Measurements from ENCODE around the gene WNK1.
A peak's percentile ranks its signal among the peaks of the same experiment; 100 is the strongest.
"Not testable (repeated sequence)": the region's sequence is repeated elsewhere in the genome, so short reads cannot be mapped to it uniquely, and the experiment has no call there.

The WNK1 gene

DNA sequence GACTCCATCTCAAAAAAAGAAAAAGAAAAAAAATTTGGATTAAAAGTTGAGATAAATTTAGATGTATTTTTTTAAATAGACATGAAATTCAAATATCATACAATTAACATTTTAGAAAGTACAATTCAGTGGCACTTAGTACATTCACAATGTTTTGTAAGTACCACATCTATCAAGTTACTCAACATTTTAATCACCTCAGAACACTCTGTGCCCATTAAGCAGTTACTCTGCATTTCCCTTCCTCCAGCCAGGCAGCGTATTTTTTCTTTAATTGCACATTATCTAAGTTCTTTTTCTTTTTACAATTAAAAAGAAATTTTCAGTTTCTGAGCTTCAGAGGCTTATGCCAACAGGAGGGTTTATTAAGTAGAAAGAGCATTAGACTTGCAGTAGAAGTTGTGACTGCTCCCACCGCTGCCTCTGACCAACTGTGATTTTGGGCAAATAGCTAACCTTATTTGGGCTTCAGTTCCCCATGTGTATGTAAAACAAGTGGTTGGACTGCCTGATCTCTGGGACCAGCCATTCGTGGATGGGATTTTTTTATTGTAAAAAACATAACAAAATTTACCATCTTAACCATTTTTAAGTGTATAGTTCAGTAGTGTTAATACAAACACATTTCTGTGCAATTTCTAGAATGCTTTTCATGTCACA lies 65.7 kb downstream of the WNK1 start:
- no peak for DNase-seq (ENCODE audit: low read depth)

DNA sequence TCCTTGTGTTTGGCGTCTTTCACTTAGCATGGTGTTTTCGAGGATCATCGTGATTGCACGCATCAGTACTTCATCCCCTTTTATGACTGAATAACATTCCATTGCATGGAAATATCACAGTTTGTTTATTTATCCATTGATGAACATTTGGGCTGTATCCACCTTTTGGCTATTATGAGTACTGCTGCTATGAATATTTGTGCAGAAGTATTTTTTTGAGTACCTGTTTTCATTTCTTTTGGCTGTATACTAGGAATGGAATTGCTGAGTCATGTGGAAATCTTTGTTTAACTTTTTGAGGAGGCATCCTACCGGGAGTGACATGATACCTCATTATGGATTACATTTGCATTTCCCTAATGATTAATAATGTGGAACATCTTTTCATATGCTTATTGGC lies 66.4 kb downstream of the WNK1 start:
- DNase-seq (ENCODE audit: low read depth): no peak

DNA sequence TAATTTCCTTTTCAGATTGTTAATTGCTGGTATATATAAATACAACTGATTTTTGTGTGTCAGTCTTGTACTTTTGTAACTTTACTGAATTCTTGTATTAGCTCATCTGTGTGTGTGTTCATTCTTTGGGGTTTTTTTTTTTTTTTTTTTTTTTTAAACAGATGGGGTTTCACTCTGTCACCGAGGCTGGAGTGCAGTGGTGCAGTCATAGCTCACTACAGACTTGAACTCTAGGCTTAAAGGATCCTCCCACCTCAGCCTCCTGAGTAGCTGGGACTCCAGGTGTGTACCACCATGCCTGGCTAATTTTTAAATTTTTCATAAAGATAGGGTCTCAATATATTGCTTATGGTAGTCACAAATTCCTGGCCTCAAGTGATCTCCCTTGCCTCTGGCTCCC lies 68.0 kb downstream of the WNK1 start:
- no peak for DNase-seq (ENCODE audit: low read depth)

DNA sequence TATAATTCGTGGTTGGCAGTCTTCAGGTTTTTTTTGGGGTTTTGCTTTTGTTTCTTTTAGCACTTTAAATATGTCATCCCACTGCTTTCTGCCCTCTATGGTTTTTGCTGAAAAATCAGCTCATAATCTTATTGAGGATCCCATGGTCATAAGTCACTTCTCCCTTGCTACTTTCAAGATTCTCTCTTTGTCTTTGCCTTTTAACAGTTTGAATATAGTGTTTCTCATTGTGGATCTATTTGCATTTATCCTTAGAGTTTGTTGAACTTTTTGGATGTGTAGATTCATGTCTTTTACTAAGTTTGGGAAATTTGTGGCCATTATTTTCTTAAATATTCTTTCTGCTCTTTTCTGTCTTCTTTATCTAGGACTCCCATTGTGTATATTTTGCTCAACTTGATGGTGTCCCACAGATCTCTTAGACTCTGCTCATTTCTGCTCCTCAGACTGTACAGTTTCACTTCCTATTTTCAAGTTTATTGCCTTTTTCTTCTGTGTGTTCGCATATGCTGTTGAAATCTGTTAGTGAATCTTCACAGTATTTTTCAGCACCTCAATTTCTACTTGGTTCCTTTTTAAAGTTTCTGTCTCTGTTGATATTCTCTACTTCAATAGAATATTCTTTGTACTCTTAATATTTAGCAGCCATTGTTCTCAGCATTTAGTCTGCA lies 70.8 kb downstream of the WNK1 start:
- DNase-seq (ENCODE audit: low read depth): no peak

DNA sequence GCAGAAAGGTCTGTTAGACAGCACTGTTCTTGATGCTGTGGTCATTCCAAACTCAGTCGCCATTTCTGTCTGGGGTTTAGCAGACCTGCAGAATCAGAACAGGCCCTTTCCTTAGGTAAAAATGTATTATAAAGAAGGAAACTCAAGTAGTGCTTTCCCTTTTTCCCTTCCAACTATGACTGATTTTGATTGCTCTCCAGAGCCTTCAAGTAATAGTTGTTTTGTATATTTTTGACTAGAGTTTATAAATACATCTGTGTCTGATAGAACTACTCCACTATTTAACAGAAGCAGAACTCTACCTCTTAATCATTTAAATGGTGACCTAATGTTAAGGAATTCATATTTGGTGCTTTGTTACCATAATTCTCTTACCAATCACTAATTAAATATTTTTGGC lies 74.0 kb downstream of the WNK1 start:
- DNase-seq (ENCODE audit: low read depth): no peak

DNA sequence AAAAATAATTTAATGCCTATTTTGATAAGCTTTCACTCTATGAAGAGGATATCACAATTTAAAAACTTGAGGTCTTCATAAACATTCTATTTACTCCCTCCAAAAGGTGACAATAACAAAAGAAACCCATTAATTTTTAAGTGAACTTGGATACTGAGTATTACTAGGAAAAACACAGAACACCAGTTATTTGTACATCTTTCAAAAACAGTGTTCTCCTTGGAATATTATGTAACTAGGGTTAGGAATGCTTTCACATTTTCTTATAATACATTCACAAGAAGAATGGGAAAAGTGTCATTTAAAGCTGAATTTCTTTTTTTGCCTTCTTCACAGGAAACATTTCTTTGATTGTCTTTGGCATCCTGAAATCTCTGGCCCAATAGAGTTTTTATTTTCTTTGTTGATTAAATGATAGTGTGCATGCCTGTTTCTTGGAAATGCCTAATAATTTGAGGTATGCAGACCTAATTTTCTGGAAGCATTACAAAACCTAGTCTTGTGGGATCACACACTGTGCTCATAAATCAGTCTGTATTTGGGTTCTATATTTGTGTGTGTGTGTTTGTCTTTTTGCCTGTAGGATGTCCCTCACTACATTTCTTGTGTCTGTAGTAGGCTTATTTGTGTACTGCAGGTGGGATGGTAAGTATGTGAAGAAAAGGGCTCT lies 76.5 kb downstream of the WNK1 start:
- no peak for DNase-seq (ENCODE audit: low read depth)

DNA sequence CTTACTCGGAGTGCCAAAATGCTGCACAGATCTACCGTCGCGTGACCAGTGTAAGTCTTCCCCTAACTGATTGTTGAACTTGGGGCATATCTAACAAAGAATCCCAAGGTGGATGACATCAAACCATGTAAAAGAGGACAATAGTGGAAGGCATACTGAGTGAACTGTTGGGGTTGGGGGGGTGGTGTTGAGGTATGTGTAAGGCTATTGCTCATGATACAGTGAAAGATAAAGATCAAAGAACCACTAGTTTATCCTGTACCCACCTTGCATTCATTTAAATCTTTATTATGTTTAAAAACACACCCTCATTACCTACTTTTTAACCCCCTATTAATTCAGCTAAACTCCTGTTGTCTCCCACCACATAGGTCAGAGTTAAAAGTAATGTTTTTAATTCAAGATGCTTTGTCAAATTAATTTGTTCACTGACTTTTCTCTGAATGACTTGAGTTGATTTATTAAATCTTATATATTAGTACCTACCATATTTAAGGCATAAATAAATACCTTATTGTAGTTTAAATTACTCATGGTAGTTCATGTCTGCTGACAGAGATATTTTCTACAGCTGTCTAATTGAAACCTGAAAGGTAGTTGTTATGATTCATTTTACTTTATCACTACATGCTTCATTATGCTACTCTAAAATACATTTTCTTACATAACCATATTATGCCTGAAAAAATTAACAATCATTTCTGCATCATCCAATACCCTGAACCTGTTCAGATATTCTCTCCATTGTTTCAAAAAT lies 77.9 kb downstream of the WNK1 start:
- no peak for DNase-seq (ENCODE audit: low read depth)

DNA sequence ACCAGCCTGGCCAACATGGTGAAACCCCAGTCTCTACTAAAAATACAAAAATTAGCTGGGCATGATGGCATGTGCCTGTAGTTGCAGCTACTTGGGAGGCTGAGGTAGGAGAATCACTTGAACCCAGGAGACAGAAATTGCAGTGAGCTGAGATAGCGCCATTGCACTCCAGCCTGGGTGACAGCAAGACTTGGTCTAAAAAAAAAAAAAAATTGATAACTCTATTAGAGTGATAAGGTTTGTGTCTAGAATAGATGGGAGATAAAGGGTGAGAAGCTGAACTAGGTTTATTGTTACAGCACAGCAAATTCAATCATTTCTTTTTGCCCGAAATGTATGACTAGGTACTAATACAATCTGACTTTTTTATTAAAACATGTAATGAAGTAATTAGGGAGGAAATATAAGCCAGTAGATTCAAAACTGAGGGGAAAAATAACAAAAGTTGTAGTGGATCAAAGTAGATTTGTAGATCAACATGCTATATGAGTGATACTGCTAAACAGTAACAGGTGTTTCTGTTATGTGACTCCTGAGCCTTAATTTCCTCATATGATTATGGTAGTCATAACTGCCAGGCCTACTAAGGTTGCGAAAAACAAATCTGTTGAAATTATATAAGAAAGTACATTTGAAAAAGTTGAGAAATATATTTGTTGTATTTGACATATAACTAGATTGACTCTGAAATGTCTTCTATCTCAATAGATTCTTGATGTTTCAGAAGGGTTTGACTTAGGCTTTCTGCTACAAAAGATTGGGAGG lies 83.6 kb downstream of the WNK1 start:
- no peak for DNase-seq (ENCODE audit: low read depth)

DNA sequence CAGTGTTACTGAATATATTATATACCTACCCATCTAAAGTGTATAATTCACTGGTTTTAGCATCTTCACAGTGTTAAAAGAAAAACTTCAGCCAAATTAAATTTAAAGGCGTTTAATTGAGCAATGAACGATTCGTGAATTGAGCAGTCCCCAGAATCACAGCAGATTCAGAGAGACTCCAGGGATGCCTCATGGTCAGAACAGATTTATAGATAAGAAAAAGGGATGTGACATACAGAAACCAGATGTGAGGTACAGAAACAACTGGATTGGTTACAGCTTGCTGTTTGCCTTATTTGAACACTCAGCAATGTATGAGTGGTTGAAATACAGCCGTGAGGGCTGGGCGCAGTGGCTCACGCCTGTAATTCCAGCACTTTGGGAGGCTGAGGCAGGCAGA lies 84.6 kb downstream of the WNK1 start:
- no peak for DNase-seq (ENCODE audit: low read depth)

DNA sequence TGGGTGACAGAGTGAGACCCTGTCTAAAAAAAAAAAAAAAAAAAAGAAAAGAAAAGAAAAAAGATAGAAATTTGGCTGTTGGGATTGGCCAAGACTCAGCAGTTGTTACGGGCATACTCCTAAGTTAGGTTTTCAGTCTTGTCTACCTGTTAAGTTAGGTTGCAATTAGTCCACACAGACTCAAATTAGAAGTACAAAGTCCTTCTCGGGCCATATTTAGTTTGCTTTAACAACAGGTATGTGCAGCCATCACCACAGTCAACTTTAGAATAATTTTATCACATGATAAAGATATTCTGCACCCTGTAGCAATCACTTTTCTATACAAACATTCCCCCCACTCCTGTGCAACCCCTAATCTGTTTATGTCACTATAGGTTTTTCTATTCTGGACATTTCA lies 85.2 kb downstream of the WNK1 start:
- no peak for DNase-seq (ENCODE audit: low read depth)

DNA sequence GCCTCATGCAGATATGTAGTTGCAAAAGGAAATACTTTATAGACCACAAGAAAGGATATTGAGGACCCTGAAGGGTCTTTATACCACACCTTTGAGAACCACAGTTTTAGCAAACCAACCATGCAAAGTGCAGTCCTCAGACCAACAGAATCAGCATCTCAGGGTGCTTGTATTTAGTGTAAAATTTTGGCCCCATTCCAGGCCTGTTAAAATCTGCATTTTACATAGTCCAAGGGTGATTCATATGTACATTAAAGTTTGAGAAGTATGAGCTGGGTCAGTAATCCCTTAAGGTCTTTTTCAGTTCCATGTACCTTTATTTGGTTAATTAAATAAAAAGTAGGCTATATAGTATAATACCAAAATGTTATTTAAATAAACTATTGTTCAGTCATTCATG lies 91.2 kb downstream of the WNK1 start:
- no peak for DNase-seq (ENCODE audit: low read depth)

DNA sequence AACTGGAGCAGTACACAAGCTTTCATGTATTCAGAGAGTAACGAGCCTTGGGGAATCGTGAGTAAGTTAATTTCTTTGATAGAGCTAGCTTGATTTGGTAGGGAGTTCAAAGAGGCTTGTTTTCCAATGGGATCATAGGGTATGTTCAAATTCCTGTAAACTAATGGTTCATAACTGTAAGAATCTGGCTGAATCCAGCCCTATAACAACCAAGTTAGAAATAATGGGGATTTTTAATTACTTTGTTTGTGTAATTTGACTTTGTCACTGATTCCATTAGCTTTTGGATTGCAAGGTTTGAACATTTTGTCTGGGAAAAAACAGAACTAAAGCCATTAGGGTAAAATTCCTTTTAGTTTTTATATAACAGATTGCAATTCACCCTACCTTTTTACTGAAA lies 94.0 kb downstream of the WNK1 start:
- DNase-seq (ENCODE audit: low read depth): no peak

DNA sequence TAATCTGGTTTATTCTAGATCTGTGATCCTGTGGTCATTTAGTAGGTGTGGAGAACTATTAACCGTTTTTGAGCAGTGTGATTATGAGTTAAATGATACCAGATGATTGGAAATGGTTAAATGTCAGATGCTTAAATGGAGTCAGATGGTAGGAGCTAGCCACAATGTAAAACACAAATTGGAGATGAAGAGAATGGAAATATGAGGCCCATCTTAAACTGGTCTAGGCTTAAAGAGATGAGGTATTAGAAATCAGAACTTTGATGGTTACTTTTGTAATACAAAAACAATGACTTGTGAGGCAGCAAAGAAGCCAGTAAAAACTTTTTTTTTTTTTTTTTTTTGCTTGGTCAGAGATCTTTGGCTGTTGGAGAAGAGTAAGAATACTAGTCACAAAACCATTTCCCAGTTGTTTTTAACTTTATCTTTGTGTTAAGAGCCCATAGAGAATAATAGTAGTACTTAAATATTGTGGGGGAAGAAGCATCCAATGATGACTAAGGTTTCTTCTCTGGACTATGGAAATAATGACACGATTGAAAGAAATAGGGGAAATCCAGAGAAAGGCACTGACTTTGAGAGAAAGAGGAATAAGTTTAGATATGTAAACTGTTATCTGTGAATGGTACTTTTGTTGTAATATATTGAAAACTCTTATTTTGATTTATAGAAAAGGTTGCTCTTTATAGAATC lies 95.9 kb downstream of the WNK1 start:
- no peak for DNase-seq (ENCODE audit: low read depth)

DNA sequence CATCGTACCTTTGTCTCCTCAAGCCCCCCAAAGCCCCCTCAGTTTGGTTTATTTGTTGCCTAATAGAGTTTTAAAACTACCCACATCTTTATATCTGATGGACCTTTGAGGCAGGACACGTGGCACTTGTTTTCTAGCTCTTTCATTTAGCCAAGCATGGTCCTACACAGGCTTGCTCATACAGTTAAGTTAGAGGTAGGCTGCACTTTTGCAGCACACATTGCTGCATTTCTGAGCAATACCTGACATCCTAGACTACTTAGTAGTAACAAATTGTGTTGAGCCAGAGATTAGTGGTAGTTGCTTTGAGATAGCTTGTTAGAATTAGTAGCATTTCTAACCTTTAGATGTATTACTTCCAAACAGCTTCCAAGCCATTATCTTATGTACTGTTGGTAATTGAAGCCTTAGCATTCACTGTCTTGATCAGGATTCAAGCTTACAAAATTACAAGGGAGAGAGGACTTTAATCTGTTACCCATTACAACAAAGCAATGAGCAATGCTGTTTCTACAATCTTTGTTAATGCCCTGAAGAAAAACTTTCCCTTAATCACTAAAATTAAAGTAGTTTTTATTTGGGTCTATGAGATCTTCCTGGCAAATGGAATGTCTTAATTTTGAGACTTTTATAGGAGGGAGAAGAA lies 96.6 kb downstream of the WNK1 start:
- DNase-seq (ENCODE audit: low read depth): no peak

DNA sequence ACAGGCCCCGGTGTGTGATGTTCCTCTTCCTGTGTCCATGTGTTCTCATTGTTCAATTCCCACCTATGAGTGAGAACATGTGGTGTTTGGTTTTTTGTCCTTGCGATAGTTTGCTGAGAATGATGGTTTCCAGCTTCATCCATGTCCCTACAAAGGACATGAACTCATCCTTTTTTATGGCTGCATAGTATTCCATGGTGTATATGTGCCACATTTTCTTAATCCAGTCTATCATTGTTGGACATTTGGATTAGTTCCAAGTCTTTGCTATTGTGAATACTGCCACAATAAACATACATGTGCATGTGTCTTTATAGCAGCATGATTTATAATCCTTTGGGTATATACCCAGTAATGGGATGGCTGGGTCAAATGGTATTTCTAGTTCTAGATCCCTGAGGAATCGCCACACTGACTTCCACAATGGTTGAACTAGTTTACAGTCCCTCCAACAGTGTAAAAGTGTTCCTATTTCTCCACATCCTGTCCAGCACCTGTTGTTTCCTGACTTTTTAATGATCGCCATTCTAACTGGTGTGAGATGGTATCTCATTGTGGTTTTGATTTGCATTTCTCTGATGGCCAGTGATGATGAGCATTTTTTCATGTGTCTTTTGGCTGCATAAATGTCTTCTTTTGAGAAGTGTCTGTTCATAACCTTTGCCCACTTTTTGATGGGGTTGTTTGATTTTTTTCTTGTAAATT lies 97.5 kb downstream of the WNK1 start:
- DNase-seq (ENCODE audit: low read depth): not testable (repeated sequence)

DNA sequence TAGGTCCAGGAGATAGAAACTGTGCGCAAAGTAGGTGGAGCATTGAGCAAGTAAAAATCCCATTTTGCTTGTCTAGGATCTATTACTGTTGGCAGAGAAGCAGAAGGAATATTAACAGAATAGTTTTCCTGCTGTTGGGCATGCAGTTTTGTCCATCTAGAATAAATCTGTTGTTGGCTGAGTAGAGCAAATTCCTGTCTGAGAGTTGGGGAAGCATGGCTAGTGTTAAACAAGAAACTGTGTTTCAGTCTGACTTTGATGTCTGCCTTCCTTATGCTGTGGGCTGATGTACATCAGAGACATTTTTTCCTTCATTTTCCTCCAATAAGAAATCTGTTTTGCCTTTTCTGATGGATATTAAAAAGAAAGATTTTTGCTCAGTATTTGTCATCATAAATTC lies 99.0 kb downstream of the WNK1 start:
- DNase-seq (ENCODE audit: low read depth): no peak

DNA sequence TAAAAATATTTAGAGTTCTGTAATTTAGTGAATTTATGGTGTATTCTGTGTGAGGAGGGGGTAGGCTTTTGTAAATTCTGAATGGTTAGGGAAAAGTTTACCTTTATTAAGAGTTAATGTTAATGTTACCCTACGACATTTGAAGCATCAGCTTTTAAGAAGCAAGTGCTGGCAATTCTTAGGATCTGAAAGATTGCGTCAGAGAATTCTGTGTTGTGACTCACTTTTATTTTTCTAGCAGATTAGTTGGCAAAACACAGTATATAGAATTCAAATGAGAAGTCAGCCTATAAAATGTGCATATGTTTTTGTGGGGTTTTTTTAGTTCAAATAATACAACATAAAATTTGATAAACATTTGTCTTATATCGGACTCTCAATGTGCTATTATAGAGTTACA lies 99.5 kb downstream of the WNK1 start:
- peak; percentile 33 for DNase-seq (ENCODE audit: low read depth)

DNA sequence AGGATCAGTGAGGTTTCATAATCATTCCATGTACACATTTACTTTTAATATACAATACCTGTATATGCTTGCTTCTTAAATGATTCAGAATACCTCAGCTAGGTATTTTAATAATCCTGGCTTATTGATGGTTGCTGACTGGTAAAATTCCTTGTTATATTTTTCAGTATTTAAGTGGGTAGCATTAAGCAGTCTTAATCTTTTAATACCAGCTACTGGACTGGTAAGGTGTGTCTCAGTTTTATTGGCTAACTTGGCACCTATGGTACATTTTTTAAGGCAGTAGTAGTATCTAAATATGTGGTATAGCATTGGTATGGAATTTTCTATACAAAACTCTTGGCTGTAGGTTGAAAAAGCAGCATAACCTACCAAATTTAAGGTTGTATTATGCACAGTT lies 100.5 kb downstream of the WNK1 start:
- no peak for DNase-seq (ENCODE audit: low read depth)

DNA sequence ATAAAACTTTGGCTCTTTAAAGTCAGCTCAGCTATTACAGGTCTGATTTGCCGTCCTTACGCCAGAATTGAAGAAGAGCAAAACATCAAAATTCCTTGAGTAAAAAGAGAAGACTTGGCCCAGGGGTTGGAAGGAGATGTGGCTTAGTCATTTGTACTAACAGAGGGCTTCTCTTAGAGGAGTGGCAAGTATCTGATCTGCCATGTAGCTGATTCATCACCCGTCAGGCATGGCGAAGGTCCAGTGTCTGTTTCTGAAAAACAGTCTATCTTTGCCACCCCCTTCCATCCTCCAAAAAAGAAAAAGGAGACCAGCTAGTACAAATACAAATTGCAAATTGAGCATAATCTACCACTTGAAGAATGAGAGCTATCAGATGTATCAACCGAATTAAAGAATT lies 105.2 kb downstream of the WNK1 start:
- peak; percentile 32 for DNase-seq (ENCODE audit: low read depth)

DNA sequence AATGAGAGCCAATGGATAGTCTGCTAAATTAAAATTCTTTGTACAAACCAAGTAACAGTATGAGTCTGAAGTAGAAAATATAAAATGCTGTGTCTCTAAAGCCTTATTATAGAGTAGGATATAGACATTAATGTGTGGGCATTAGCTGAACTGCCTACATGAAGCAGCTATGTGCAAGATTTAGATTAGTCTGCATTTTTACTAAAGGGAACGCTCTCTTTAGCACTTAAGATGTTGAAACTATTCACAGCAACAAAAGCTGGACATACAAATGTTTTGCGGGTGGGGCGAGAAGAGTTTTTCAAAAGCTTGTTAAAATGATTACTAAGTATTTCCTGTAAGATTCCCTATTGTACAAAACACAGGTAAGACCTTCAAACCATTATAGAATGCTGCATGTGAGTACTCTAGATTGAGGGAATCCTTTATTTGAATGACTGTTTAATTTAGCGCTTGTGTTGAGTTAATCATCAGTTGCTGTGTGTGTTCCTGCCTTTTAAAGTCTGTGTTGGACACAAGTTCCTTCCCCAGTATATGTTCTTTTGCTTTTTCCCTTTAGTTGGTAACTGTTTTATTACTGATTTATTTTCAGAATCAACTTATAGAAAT lies 110.0 kb downstream of the WNK1 start:
- no peak for DNase-seq (ENCODE audit: low read depth)

All from GM04504 (cell line).